Osteoblast (primary cell): ENCODE results near the gene KRT33B. TPM values are rescaled to one million over a fixed set of nuclear protein-coding genes. Genes with fewer than 3 reads are reported as not detected.
A peak's percentile ranks its signal among the peaks of the same experiment; 100 is the strongest.

Source experiments
- DNase-seq: peaks from one replicate; pipeline ENCODE4 v3.0.0; 2011; ENCODE audit warnings: low spot score, mixed read lengths; ENCODE audit not compliant: insufficient read length; ENCODE audit errors: missing footprints
- H2AFZ ChIP-seq: 2 replicates; pipeline ENCODE4 v1.6.0; 2011; ENCODE audit warnings: mild to moderate bottlenecking, low read length
- H3K27ac ChIP-seq: 2 replicates; pipeline ENCODE4 v1.5.1; 2011; ENCODE audit warnings: mild to moderate bottlenecking, low read depth, low read length, moderate library complexity
- H3K27me3 ChIP-seq: 2 replicates; pipeline ENCODE4 v1.6.0; 2012; ENCODE audit warnings: mild to moderate bottlenecking, control low read depth, inconsistent platforms, low read length, moderate library complexity; ENCODE audit not compliant: insufficient read depth
- H3K36me3 ChIP-seq: 2 replicates; pipeline ENCODE4 v1.5.1; 2011; ENCODE audit warnings: mild to moderate bottlenecking, low read length, control low read depth, moderate library complexity; ENCODE audit not compliant: insufficient read depth
- H3K4me1 ChIP-seq: 2 replicates; pipeline ENCODE4 v1.5.1; 2011; ENCODE audit warnings: mild to moderate bottlenecking, low read length, control low read depth, moderate library complexity; ENCODE audit not compliant: insufficient read depth
- H3K4me2 ChIP-seq: 2 replicates; pipeline ENCODE4 v1.6.0; 2011; ENCODE audit warnings: mild to moderate bottlenecking, low read length; ENCODE audit not compliant: insufficient read depth
- H3K4me3 ChIP-seq: fragments of 200-600 bp; sonication (generic); 3 replicates; pipeline ENCODE4 v1.5.1; 2012; ENCODE audit warnings: mild to moderate bottlenecking, low read length, inconsistent platforms; ENCODE audit not compliant: insufficient read depth
- H3K79me2 ChIP-seq: 2 replicates; pipeline ENCODE4 v1.6.0; 2012; ENCODE audit warnings: mild to moderate bottlenecking, low read length, control low read depth, inconsistent platforms; ENCODE audit not compliant: insufficient read depth
- H3K9me3 ChIP-seq: 2 replicates; pipeline ENCODE4 v1.5.1; 2011; ENCODE audit warnings: low read depth, low read length, control low read depth
- H4K20me1 ChIP-seq: 2 replicates; pipeline ENCODE4 v1.6.0; 2012; ENCODE audit warnings: mild to moderate bottlenecking, low read length, control low read depth; ENCODE audit not compliant: insufficient read depth
- total RNA-seq: library from RNA; depleted of rRNA; stranded (reverse); fragments of >200 nt; gene quantifications from 2 replicates; pipeline ENCODE4 v1.2.3, GENCODE V29; 2012
- TF ChIP-seq, protein P1 (sequence below): IDR thresholded peaks from 2 replicates; pipeline ENCODE4 v1.5.1; 2011; ENCODE audit warnings: mild to moderate bottlenecking, low read depth, low read length, moderate library complexity; ENCODE audit errors: extremely low read depth

The KRT33B gene
- total RNA-seq, 1 donor = 1.1 TPM

DNA sequence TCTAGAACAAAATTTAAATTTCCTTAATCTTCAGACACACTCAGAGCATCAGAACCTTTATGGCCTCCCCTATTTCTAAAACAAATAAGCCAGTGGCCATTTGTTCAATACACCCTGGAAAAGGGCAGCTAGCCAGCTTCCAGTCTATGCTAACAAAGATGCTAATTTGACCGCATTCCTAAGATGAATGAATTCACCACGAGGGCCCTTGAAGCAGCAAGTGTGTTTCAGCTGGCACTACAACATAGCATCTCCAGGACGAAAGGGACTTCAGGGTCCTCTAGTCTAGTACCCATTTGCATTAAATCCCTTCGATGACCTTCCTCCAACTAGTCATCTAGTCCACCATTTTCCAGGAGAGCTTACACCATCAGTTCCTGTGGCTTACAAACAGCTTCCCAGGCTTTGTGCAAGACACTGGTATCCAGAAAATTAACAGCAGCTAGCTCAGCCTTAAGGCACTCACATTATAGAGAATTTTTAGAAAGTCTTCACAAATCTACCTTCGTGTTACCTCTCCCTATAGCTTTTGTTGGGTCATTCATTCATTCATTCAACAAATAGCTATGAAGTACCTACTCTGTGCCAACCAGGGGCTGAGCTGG is 43.8 kb upstream of the KRT33B start:
- no peaks in the 10 kb centered on the region for H3K9me3 ChIP-seq
- H3K4me3 ChIP-seq = no peak overlapping the region
- no peak overlapping the region for H3K4me2 ChIP-seq

GRCh38 chr17:41411072-41411840 is 41.6 kb upstream of the KRT33B start:
- H2AFZ ChIP-seq = no peak overlapping the region
- no peaks in the 10 kb centered on the region for H3K27me3 ChIP-seq
- H3K36me3 ChIP-seq = no peaks in the 10 kb centered on the region
- H3K4me1 ChIP-seq = peaks cover 17% of the 10 kb centered on the region
- H3K27ac ChIP-seq = no peak overlapping the region
- no peak for DNase-seq
- H3K79me2 ChIP-seq = no peaks in the 10 kb centered on the region
- no peak overlapping the region for H3K4me3 ChIP-seq
- no peaks in the 10 kb centered on the region for H3K9me3 ChIP-seq
- no peak overlapping the region for H3K4me2 ChIP-seq
- no peaks in the 10 kb centered on the region for H4K20me1 ChIP-seq
- TF ChIP-seq, protein P1, sequence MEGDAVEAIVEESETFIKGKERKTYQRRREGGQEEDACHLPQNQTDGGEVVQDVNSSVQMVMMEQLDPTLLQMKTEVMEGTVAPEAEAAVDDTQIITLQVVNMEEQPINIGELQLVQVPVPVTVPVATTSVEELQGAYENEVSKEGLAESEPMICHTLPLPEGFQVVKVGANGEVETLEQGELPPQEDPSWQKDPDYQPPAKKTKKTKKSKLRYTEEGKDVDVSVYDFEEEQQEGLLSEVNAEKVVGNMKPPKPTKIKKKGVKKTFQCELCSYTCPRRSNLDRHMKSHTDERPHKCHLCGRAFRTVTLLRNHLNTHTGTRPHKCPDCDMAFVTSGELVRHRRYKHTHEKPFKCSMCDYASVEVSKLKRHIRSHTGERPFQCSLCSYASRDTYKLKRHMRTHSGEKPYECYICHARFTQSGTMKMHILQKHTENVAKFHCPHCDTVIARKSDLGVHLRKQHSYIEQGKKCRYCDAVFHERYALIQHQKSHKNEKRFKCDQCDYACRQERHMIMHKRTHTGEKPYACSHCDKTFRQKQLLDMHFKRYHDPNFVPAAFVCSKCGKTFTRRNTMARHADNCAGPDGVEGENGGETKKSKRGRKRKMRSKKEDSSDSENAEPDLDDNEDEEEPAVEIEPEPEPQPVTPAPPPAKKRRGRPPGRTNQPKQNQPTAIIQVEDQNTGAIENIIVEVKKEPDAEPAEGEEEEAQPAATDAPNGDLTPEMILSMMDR = no peak

More for the DNA sequence above, 43.8 kb upstream of the KRT33B start:
- Histone ChIP-seq H3K36me3 (no peaks in the 10 kb centered on the region), H3K27me3 (no peaks in the 10 kb centered on the region), H4K20me1 (no peaks in the 10 kb centered on the region), H3K27ac (no peak overlapping the region), H3K79me2 (no peaks in the 10 kb centered on the region), H2AFZ (peak overlapping the region; percentile 16), H3K4me1 (peaks cover 21% of the 10 kb centered on the region)
- DNase-seq = no peak
- TF ChIP-seq, protein P1 = no peak

DNA sequence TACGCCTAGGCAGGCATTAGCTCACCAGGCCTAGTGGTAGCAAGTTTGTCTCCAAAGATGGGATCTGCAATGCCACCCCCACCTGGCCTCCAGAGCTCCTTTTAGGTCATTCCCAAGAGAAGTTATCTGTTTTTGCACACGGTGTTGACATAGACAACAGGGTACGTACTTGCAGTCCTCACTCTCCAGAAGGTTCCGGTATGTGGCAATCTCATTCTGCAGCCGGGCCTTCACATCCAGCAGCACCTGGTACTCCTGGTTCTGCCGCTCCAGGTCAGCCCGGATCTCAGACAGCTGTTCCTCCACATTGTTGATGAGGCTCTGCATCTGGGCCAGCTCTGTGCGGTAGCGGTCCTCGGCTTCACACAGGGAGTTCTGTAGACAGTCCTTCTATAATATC is 37.6 kb upstream of the KRT33B start:
- Histone ChIP-seq H3K79me2 (no peaks in the 10 kb centered on the region), H3K4me1 (peaks cover 32% of the 10 kb centered on the region), H2AFZ (no peak overlapping the region), H3K27me3 (no peaks in the 10 kb centered on the region), H3K4me3 (no peak overlapping the region), H4K20me1 (no peaks in the 10 kb centered on the region), H3K9me3 (no peaks in the 10 kb centered on the region), H3K4me2 (no peak overlapping the region), H3K27ac (no peak overlapping the region), H3K36me3 (no peaks in the 10 kb centered on the region)
- no peak for DNase-seq
- TF ChIP-seq, protein P1 = no peak

DNA sequence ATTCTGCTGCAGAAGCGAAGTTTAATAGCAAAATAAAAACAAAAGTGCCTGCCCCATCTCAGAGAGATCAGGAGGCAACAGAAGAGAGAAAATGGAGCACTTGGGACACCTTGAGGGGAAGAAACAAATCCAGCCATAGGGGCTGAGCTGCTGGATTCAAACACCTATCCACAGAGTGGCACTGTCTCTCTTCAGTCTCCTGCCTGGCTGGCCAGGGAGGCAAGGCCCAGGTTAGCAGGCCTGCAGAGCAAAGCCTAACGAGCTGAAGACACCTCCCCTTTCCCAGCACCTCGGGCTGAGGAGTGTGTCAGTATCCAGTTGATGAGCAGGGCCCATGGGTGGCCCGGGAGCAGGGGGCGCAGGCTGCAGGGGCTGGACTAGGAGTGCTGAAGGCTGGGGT is 36.6 kb upstream of the KRT33B start:
- Histone ChIP-seq H3K79me2 (no peaks in the 10 kb centered on the region), H4K20me1 (no peaks in the 10 kb centered on the region), H3K4me1 (peaks cover 38% of the 10 kb centered on the region), H3K36me3 (no peaks in the 10 kb centered on the region), H3K27me3 (no peaks in the 10 kb centered on the region), H3K4me2 (no peak overlapping the region), H3K27ac (no peak overlapping the region), H2AFZ (peak overlapping the region; percentile 37), H3K4me3 (no peak overlapping the region), H3K9me3 (no peaks in the 10 kb centered on the region)
- no peak for DNase-seq
- TF ChIP-seq, protein P1 = peak; percentile 14
